H9 (cell line): ENCODE data around the gene PDCD6IP. TPM values are rescaled to one million over a fixed set of nuclear protein-coding genes. Genes with fewer than 3 reads are reported as not detected.
A peak's percentile ranks its signal among the peaks of the same experiment; 100 is the strongest.

ENCODE experiments used
- DNase-seq: peaks from one replicate; pipeline ENCODE4 v3.0.0-alpha.2; 2017
- H2AFZ ChIP-seq: one replicate; pipeline ENCODE4 v1.6.1; 2013; ENCODE audit warnings: mild to moderate bottlenecking, low read length, control low read depth, moderate library complexity
- H2AK5ac ChIP-seq: 2 replicates; pipeline ENCODE4 v1.6.1; 2013; ENCODE audit warnings: low read length, control low read depth, mixed read lengths; ENCODE audit not compliant: insufficient read length
- H2BK120ac ChIP-seq: one replicate; pipeline ENCODE4 v1.6.1; 2013; ENCODE audit warnings: low read depth, mild to moderate bottlenecking, low read length, control low read depth, inconsistent platforms; ENCODE audit not compliant: poor library complexity, severe bottlenecking
- H2BK12ac ChIP-seq: 2 replicates; pipeline ENCODE4 v1.6.1; 2013; ENCODE audit warnings: low read length, control low read depth, mixed read lengths, low read depth; ENCODE audit not compliant: insufficient read length
- H2BK15ac ChIP-seq: 2 replicates; pipeline ENCODE4 v1.6.1; 2013; ENCODE audit warnings: low read depth, low read length, control low read depth
- H2BK20ac ChIP-seq: one replicate; pipeline ENCODE4 v1.6.1; 2013; ENCODE audit warnings: low read depth, mild to moderate bottlenecking, low read length, control low read depth, inconsistent platforms; ENCODE audit not compliant: poor library complexity, severe bottlenecking
- H2BK5ac ChIP-seq: 2 replicates; pipeline ENCODE4 v1.6.1; 2013; ENCODE audit warnings: low read length, control low read depth, mixed read lengths; ENCODE audit not compliant: insufficient read length
- H3K14ac ChIP-seq: 2 replicates; pipeline ENCODE4 v1.6.1; 2013; ENCODE audit warnings: low read length, control low read depth; ENCODE audit not compliant: insufficient read depth
- H3K18ac ChIP-seq: 2 replicates; pipeline ENCODE4 v1.6.1; 2013; ENCODE audit warnings: low read depth, mild to moderate bottlenecking, mixed read lengths, low read length, control low read depth; ENCODE audit not compliant: insufficient read length
- H3K23ac ChIP-seq: 2 replicates; pipeline ENCODE4 v1.6.1; 2013; ENCODE audit warnings: low read length, control low read depth, mixed read lengths, low read depth; ENCODE audit not compliant: insufficient read length
- H3K23me2 ChIP-seq: 2 replicates; pipeline ENCODE4 v1.6.1; 2013; ENCODE audit warnings: low read depth, mild to moderate bottlenecking, mixed read lengths, low read length, control low read depth; ENCODE audit not compliant: insufficient read length, poor library complexity, severe bottlenecking
- H3K27ac ChIP-seq: 2 replicates; pipeline ENCODE4 v1.5.1; 2013; ENCODE audit warnings: low read length, control low read depth, mixed read lengths, low read depth; ENCODE audit not compliant: insufficient read length
- H3K27me3 ChIP-seq: 2 replicates; pipeline ENCODE4 v1.6.1; 2013; ENCODE audit warnings: low read length, control low read depth, inconsistent platforms; ENCODE audit not compliant: insufficient read depth
- H3K4ac ChIP-seq: 2 replicates; pipeline ENCODE4 v1.6.1; 2013; ENCODE audit warnings: low read depth, mild to moderate bottlenecking, control low read depth, inconsistent platforms, low read length, moderate library complexity
- H3K4me1 ChIP-seq: 2 replicates; pipeline ENCODE4 v1.6.1; 2013; ENCODE audit warnings: low read length, control low read depth, inconsistent platforms; ENCODE audit not compliant: insufficient read depth
- H3K4me2 ChIP-seq: 2 replicates; pipeline ENCODE4 v1.6.1; 2013; ENCODE audit warnings: low read length, control low read depth, mixed read lengths; ENCODE audit not compliant: insufficient read length, insufficient read depth
- H3K56ac ChIP-seq: 2 replicates; pipeline ENCODE4 v1.6.1; 2013; ENCODE audit warnings: low read depth, mild to moderate bottlenecking, mixed read lengths, low read length, control low read depth; ENCODE audit not compliant: insufficient read length
- H3K79me1 ChIP-seq: 2 replicates; pipeline ENCODE4 v1.6.1; 2013; ENCODE audit warnings: low read depth, mild to moderate bottlenecking, moderate library complexity, low read length, control low read depth, inconsistent platforms; ENCODE audit not compliant: insufficient read depth, poor library complexity, severe bottlenecking
- H3K79me2 ChIP-seq: 2 replicates; pipeline ENCODE4 v1.6.1; 2013; ENCODE audit warnings: low read length, control low read depth, inconsistent platforms; ENCODE audit not compliant: insufficient read depth
- H3K9ac ChIP-seq: 2 replicates; pipeline ENCODE4 v1.6.1; 2013; ENCODE audit warnings: low read length, control low read depth, mixed read lengths; ENCODE audit not compliant: insufficient read length; ENCODE audit errors: extremely low read depth
- H3K9me3 ChIP-seq: one replicate; pipeline ENCODE4 v1.6.1; 2013; ENCODE audit warnings: low read depth, low read length, inconsistent platforms; ENCODE audit not compliant: control insufficient read depth
- H3T11ph ChIP-seq: one replicate; pipeline ENCODE4 v1.6.1; 2013; ENCODE audit warnings: mild to moderate bottlenecking, low read length, control low read depth, inconsistent platforms
- H4K20me1 ChIP-seq: one replicate; pipeline ENCODE4 v1.6.1; 2013; ENCODE audit not compliant: control insufficient read depth, insufficient read length, insufficient read depth
- H4K5ac ChIP-seq: 2 replicates; pipeline ENCODE4 v1.6.1; 2013; ENCODE audit warnings: low read depth, mild to moderate bottlenecking, mixed read lengths, low read length, control low read depth; ENCODE audit not compliant: insufficient read length
- H4K8ac ChIP-seq: replicated peaks from 2 replicates; pipeline ENCODE4 v1.6.1; 2013; ENCODE audit warnings: low read length, control low read depth, mixed read lengths, low read depth; ENCODE audit not compliant: insufficient read length
- H4K91ac ChIP-seq: 2 replicates; pipeline ENCODE4 v1.6.1; 2013; ENCODE audit warnings: low read depth, mild to moderate bottlenecking, moderate library complexity, mixed read lengths, low read length, control low read depth; ENCODE audit not compliant: insufficient read length
- H3K27ac Mint-ChIP-seq, 3 experiments: 2 replicates in 2 of 3; 3 replicates in 1 of 3; pipeline ENCODE4 v1.8.0; 2020 to 2021; ENCODE audit warnings: mixed read lengths in 3 of 3, mild to moderate bottlenecking in 1 of 3, moderate library complexity in 1 of 3
- H3K27me3 Mint-ChIP-seq: 2 replicates; pipeline ENCODE4 v1.8.0; 2021; ENCODE audit warnings: low read depth, mild to moderate bottlenecking, moderate library complexity, mixed read lengths
- H3K36me3 Mint-ChIP-seq, 3 experiments: 2 replicates in 2 of 3; 3 replicates in 1 of 3; pipeline ENCODE4 v1.8.0; 2020 to 2021; ENCODE audit warnings: low read depth in 3 of 3, mixed read lengths in 3 of 3; ENCODE audit not compliant: insufficient read depth in 1 of 3
- H3K4me1 Mint-ChIP-seq, 2 experiments: 2 replicates each; pipeline ENCODE4 v1.8.0; 2020; ENCODE audit warnings: mixed read lengths in 2 of 2
- H3K4me3 Mint-ChIP-seq, 2 experiments: 2 replicates in 1 of 2; 3 replicates in 1 of 2; pipeline ENCODE4 v1.8.0; 2020 to 2021; ENCODE audit warnings: mild to moderate bottlenecking in 2 of 2, mixed read lengths in 2 of 2, moderate library complexity in 1 of 2
- H3K9me3 Mint-ChIP-seq, 2 experiments: 2 replicates in 1 of 2; 3 replicates in 1 of 2; pipeline ENCODE4 v1.8.0; 2020; ENCODE audit warnings: mild to moderate bottlenecking in 2 of 2, mixed read lengths in 2 of 2, moderate library complexity in 1 of 2
- total RNA-seq: library from RNA; stranded (reverse); gene quantifications from 2 replicates; pipeline ENCODE4 v1.2.1, GENCODE V29; 2021
- TF ChIP-seq, protein P1 (sequence below): fragments of 200-600 bp; sonication (generic); conservative IDR thresholded peaks from 3 replicates; pipeline ENCODE4 v1.8.0; 2021; ENCODE audit warnings: antibody characterized with exemption, mild to moderate bottlenecking

PDCD6IP gene
- total RNA-seq, 1 experiment from 2014 or later: 109 TPM

DNA sequence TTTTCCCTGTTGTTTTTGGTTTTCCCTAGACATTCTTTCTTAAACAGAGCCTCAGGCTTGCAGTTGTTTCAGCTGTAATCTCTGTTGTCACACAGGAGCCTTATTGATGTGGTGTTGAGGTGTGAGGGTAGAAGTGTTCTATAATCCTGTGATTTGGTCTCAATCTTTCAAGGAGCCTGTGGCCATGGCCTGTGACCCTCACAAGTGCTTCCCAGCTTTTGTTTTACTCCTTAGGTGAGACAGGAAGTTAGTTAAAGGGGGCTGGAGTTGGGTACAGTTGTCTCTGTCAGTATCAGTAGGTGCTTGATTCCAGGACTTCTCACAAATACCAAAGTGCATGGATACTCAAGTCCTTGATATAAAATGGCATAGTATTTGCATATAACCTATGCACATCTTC lies 77.2 kb downstream of the PDCD6IP start:
- Histone ChIP-seq H3K79me2 (no peaks in the 10 kb centered on the region), H3K27me3 (no peaks in the 10 kb centered on the region), H3K23me2 (no peaks in the 10 kb centered on the region), H3K18ac (no peak overlapping the region), H2BK15ac (no peak overlapping the region), H2BK5ac (no peak overlapping the region), H4K5ac (no peak overlapping the region), H3K14ac (no peak overlapping the region), H3T11ph (no peak overlapping the region), H3K79me1 (no peaks in the 10 kb centered on the region), H2BK20ac (no peak overlapping the region), H3K27ac (no peak overlapping the region), H4K91ac (no peak overlapping the region), H3K4me1 (peaks cover 10% of the 10 kb centered on the region; the same call in 1 of the 2 replicates), H3K9me3 (no peaks in the 10 kb centered on the region), H3K23ac (no peak overlapping the region), H2AK5ac (no peak overlapping the region), H3K4me2 (no peak overlapping the region), H2BK12ac (no peak overlapping the region), H3K56ac (no peak overlapping the region), H3K9ac (no peak overlapping the region), H2AFZ (no peak overlapping the region), H2BK120ac (no peak overlapping the region), H3K4ac (no peak overlapping the region), H4K8ac (no peak overlapping the region), H4K20me1 (no peaks in the 10 kb centered on the region)
- H3K9me3 Mint-ChIP-seq: peaks cover 2 to 5% of the 10 kb centered on the region in 2 experiments; a peak in 3 of 5 replicates
- DNase-seq: no peak
- H3K4me1 Mint-ChIP-seq: peaks cover 42% of the 10 kb centered on the region in 2 experiments
- TF ChIP-seq, protein P1, sequence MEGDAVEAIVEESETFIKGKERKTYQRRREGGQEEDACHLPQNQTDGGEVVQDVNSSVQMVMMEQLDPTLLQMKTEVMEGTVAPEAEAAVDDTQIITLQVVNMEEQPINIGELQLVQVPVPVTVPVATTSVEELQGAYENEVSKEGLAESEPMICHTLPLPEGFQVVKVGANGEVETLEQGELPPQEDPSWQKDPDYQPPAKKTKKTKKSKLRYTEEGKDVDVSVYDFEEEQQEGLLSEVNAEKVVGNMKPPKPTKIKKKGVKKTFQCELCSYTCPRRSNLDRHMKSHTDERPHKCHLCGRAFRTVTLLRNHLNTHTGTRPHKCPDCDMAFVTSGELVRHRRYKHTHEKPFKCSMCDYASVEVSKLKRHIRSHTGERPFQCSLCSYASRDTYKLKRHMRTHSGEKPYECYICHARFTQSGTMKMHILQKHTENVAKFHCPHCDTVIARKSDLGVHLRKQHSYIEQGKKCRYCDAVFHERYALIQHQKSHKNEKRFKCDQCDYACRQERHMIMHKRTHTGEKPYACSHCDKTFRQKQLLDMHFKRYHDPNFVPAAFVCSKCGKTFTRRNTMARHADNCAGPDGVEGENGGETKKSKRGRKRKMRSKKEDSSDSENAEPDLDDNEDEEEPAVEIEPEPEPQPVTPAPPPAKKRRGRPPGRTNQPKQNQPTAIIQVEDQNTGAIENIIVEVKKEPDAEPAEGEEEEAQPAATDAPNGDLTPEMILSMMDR: no peak
- H3K27me3 Mint-ChIP-seq: no peaks in the 10 kb centered on the region
- H3K27ac Mint-ChIP-seq: peak overlapping the region in 2 of 3 experiments; percentile 17 to 32; a peak in 1 of 7 replicates
- peaks cover 0 to 15% (median 3%) of the 10 kb centered on the region in 3 experiments; a peak in 5 of 7 replicates for H3K36me3 Mint-ChIP-seq
- H3K4me3 Mint-ChIP-seq: no peak overlapping the region
